GM21619 (cell line): Measurements from ENCODE around the gene LPP.
A peak's percentile ranks its signal among the peaks of the same experiment; 100 is the strongest.

Experiments
- ATAC-seq: cut with Tn5 transposase; IDR thresholded peaks from one replicate; pipeline ENCODE4 v1.9.1; 2021; ENCODE audit not compliant: unreplicated experiment

Gene LPP

DNA sequence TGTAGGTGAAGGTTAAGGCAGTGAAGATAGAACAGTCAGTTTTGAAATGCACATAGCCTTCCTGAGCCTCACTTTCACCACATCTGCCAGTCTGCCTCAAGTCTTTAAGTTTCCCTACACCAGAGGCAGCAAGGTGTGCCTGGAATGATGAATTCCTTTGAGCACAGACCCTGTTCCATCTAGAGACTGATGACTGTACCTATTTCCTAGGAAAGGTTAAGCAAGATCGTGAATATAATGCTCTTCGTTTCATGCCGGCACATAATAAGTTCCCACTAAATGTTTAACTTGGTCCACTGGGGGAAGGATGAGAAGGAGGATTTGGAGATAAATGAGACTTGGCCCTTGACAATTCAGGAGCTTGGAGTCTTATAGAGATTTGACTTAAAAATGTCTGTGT, 141.9 kb downstream of the LPP start:
- ATAC-seq = no peak

DNA sequence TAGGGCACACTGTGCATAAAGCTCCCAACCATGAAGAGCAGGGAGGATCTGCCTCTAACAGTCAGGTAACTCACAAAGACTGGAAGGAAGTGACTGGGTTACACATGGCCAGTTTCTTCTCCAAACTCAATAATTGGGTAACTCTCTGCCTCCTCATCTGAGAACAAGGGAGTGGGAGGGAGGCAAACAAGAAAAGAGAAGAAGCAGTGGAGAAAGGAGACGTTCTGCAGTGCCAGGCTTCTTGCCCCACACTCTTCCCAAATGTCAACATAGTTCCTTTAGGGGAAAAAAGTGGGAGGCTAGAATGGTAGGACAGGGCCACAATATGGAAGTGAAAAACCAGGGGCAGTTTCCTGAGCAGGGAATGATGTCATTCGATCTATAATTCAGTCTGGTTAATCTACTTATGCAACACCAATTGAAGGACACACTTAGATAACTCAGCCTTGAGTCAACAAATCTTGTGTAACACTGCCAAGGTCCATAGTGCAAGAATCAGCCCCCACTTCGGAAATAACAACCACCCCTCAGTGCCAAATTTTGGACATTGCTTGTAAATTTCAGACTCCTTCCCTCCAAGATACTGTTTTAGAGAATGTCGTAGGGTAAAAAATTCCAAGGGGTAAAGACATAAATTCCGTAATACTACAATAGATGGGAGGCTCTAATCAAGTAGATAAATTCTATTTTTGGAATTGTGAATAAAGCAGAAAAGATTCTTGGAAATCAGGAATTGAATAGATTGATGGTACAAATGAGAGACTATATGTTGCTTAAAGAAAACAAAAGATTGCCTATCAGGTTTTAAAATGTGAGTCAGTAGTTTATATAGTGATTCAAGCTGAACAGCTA, 143.0 kb downstream of the LPP start:
- ATAC-seq = no peak

GRCh38 chr3:188298585-188298984, 144.6 kb downstream of the LPP start:
- no peak for ATAC-seq

- ATAC-seq = no peak
These were observed 145.1 kb downstream of the LPP start for GRCh38 chr3:188299068-188299467.

DNA sequence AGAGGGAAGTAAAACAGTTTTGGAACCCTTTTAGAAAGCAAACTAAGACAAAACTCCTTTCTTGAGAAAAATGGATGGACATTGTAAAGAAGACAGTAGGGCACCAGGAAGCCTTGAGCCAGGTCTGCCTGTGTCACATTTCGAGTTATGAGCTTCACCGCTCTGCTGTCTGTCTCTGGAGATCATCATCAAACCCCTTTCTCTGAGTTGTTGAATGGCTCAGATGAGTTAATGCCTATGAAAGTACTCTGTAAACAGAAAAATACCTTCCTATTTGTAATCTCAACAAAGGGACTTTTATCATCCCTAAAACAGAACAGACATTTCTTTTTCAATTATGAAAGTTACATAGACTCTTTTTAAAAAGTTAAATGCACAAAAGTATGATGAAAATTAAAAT, 145.8 kb downstream of the LPP start:
- no peak for ATAC-seq

DNA sequence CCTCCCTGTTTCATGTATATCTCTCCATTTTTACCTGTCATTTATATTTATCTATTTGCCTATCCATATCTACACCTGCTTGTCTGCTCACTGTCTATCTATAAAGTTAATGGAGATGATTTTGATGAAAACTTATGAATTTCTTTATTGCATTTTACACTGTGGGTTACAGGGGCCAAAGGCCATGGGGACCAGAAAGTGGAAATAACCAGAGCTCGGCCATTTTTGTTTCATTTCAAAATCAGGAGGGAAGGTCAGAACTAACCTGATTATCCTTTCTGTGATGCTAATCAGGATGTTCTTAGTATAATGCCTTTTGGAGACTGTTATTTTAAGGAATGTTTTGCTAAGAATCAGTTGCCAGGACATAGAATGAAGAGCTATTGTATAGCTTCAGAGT, 147.2 kb downstream of the LPP start:
- ATAC-seq = no peak

- ATAC-seq = no peak
These were observed 149.4 kb downstream of the LPP start for GRCh38 chr3:188303286-188303799.

GRCh38 chr3:188303823-188304222, 149.9 kb downstream of the LPP start:
- ATAC-seq = no peak

- no peak for ATAC-seq
These were observed 150.5 kb downstream of the LPP start for GRCh38 chr3:188304501-188304900.

DNA sequence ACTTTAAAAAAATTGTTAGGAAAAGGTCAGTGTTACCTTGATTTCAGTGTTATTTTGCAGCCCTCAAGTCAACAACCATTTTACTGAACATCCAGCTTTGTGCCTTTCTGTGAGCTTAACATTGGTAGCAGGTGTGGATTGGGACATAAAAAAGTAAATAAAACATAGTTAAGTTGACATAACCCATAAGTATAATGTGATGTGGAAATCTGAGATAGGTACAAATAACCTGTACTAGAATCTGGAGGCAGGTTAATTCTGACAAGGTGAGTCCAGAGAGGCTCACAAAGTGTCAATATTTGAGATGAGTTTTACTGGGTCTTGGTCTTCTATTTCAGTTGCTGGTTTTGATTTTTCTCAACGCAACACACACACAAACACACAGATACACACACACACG, 151.3 kb downstream of the LPP start:
- no peak for ATAC-seq

DNA sequence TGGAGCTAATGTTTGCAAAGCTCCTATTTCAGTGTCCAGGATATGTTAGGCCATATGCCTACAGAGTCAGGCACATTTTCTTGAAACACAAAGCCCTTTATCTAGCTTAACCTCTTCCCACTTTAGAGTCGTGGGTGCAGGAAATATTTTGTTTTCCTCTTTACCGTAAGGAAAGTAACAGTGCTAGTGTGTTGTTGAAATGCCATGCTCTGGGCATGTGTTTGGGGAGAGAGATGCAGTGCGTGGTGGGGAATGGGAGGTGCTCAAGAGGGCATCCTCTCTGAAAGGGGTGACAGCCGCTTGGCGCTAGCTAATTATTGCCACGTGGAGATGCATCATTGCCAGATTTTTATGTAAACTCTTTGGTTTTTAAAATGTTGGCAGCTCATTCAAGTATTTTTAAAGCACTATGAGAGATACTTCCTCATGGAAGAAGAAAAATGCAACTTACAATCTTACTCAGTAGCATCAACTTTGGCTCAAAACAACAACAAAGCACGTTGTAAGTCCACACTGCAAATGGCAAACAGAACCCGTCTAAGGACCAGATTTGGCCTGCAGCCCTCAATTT, 152.6 kb downstream of the LPP start:
- ATAC-seq = no peak

DNA sequence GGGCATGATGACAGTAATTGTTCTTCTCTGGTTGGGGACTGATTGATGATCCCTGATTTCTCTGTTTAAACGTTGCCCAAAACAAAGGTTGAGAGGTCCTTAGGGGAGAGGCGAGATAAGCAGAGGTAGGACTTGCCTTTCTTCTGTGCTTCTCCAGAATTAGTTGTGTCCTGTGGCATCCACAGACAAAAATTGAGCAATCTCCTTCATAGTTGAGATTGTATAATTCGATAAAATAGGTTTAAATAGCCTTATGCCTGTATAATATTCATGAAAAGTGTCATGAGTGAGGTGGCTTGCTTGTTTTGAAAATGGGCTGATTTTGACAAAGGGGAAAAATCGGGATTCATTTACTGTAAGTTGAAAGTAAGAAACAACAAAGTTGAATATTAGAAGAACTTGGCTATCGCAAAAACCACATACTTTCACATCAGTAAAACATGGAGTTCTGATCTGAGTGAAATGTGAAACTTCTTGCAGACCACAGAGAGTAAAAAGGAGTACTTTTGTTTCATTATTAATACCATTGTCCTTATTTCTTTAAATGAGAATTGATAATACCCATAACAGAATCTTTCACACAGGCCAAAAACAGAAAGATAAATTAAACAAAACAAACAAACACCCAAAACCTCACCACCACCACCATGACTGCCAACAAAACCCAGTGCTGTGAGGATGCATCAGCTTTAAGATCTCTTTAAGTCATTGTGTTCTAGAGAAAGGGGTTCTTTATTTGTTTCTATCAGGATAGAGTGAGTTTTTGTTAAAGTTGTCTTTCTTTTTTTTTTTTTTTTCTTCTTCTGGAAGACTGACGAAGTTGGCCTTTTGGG, 155.7 kb downstream of the LPP start:
- peak; percentile 98 for ATAC-seq

DNA sequence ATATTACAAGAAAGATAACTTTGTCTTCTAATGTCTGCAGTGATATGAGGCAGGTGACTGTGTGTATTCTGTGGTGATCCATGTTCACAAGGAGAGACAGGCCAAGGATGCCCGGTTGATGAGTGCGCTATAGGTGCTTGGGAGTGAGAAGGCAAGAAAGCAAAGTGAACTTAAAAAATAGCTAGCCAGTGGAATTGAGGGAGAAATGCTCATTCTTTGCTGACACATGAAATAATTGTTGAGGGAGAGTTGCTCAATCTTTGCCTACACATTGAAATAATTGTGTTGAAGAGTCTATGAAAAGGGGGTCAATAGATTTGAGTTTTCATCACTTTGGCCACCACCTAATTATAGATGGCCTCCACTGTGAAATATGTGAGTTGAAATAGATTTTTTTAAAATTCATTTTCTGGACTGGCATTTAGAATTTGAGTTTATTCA, 156.3 kb downstream of the LPP start:
- no peak for ATAC-seq

GRCh38 chr3:188315553-188315952, 161.6 kb downstream of the LPP start:
- ATAC-seq = no peak

- ATAC-seq = no peak
These were observed 162.2 kb downstream of the LPP start for GRCh38 chr3:188316021-188316722.

- ATAC-seq = no peak
These were observed 162.7 kb downstream of the LPP start for GRCh38 chr3:188316723-188317070.

- no peak for ATAC-seq
These were observed 165.6 kb downstream of the LPP start for GRCh38 chr3:188319569-188319968.

DNA sequence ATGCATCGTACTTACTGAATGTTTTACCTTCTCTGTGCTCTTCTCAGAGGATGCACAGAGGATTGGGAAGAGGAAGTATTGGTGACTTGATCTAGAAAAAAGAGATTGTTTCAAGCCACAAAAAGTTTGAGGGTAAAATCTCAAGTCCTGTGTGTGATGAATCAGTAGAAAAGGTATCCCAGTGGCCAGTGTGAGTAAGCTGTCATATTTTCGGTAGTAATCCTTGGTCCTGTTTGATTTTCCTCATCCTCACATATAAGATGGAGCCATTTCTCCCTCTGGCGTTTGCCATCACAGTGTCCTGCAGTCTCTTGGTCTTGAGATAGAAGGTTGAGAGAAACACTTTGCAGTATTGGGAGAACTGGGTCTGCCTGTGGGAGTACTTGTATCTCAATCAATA, 166.8 kb downstream of the LPP start:
- no peak for ATAC-seq

DNA sequence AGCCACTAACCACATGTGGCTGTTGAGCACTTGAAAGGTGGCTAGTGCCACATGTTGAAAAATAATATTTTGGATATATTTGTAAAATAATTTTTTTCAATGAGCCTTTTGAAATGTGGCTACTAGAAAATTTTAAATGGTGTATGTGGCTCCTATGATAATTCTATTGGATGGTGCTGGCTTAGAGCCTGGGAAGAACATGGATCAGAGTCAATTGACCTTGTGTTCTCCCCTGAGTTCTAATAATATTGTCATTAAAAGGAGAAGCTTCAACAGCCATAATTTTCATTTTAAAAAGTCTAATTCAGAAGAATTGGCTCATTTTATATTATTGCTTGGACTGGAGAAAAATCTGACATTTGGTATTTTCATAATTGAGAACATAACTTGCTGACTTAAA, 167.3 kb downstream of the LPP start:
- ATAC-seq = no peak

- ATAC-seq = no peak
These were observed 168.4 kb downstream of the LPP start for GRCh38 chr3:188322135-188322887.
